Measurements from ENCODE around the gene CLIC3. TPM values are rescaled to one million over a fixed set of nuclear protein-coding genes. Genes with fewer than 3 reads are reported as not detected.

CLIC3 gene
- total RNA-seq, 4 donors from 2014 or later = 3.3 TPM; not detected in 3

GRCh38 chr9:137026828-137027227, 30.5 kb upstream of the CLIC3 start:
- peak overlapping the region in 2 of 4 donors; percentile 58 to 79 for H3K4me3 ChIP-seq
- H3K4me1 ChIP-seq = peaks cover 18 to 78% (median 41%) of the 10 kb centered on the region in 4 donors
- no peaks in the 10 kb centered on the region for H3K36me3 ChIP-seq
- DNase-seq = no peak
- no peaks in the 10 kb centered on the region for H3K9me3 ChIP-seq
- no peaks in the 10 kb centered on the region for H3K27me3 ChIP-seq
- TF ChIP-seq POLR2A (IDR thresholded peaks at IDR 0.05) (no peak), CTCF (IDR thresholded peaks at IDR 0.05) (no peak)
- H3K27ac ChIP-seq = peak overlapping the region in 2 of 4 donors; percentile 12 to 60

- TF ChIP-seq CTCF (IDR thresholded peaks at IDR 0.05) = no peak
- no peak for TF ChIP-seq POLR2A (IDR thresholded peaks at IDR 0.05)
- no peak for DNase-seq
- Histone ChIP-seq H3K27me3 (no peaks in the 10 kb centered on the region), H3K36me3 (no peaks in the 10 kb centered on the region), H3K9me3 (no peaks in the 10 kb centered on the region), H3K4me3 (no peak overlapping the region), H3K27ac (no peak overlapping the region), H3K4me1 (peaks cover 16 to 78% (median 37%) of the 10 kb centered on the region in 4 donors)
Measured at GRCh38 chr9:137026384-137026783, 30.0 kb upstream of the CLIC3 start.

GRCh38 chr9:137025517-137025966, 29.2 kb upstream of the CLIC3 start:
- H3K27me3 ChIP-seq = no peaks in the 10 kb centered on the region
- no peaks in the 10 kb centered on the region for H3K36me3 ChIP-seq
- TF ChIP-seq POLR2A (IDR thresholded peaks at IDR 0.05) = no peak
- peak in 1 of 6 experiments; percentile 16 for TF ChIP-seq CTCF (IDR thresholded peaks at IDR 0.05)
- no peaks in the 10 kb centered on the region for H3K9me3 ChIP-seq
- H3K4me3 ChIP-seq = no peak overlapping the region
- H3K27ac ChIP-seq = no peak overlapping the region
- H3K4me1 ChIP-seq = peaks cover 11 to 72% (median 29%) of the 10 kb centered on the region in 4 donors
- peak; percentile 51 to 76 (median 66) for DNase-seq

- no peak overlapping the region for H3K27ac ChIP-seq
- H3K4me1 ChIP-seq = peaks cover 7 to 52% (median 10%) of the 10 kb centered on the region in 4 donors
Measured at GRCh38 chr9:137023583-137023991, 27.2 kb upstream of the CLIC3 start.

GRCh38 chr9:137023157-137023556, 26.8 kb upstream of the CLIC3 start:
- no peak for TF ChIP-seq POLR2A (IDR thresholded peaks at IDR 0.05)
- TF ChIP-seq CTCF (IDR thresholded peaks at IDR 0.05) = no peak
- Histone ChIP-seq H3K9me3 (no peaks in the 10 kb centered on the region), H3K27ac (peak overlapping the region in 1 of 4 donors; percentile 91), H3K36me3 (peaks cover 0 to 1% (median 0%) of the 10 kb centered on the region in 3 donors), H3K27me3 (no peaks in the 10 kb centered on the region), H3K4me1 (peaks cover 6 to 49% (median 8%) of the 10 kb centered on the region in 4 donors), H3K4me3 (no peak overlapping the region)
- no peak for DNase-seq

More at GRCh38 chr9:137023583-137023991, 27.2 kb upstream of the CLIC3 start:
- H3K36me3 ChIP-seq = no peaks in the 10 kb centered on the region
- H3K9me3 ChIP-seq = no peaks in the 10 kb centered on the region
- no peaks in the 10 kb centered on the region for H3K27me3 ChIP-seq
- no peak for DNase-seq
- TF ChIP-seq POLR2A (IDR thresholded peaks at IDR 0.05) (no peak), CTCF (IDR thresholded peaks at IDR 0.05) (no peak)
- H3K4me3 ChIP-seq = no peak overlapping the region

GRCh38 chr9:137022662-137023008, 26.3 kb upstream of the CLIC3 start:
- peaks cover 0 to 6% (median 0%) of the 10 kb centered on the region in 3 donors for H3K36me3 ChIP-seq
- no peak for TF ChIP-seq CTCF (IDR thresholded peaks at IDR 0.05)
- no peak for TF ChIP-seq POLR2A (IDR thresholded peaks at IDR 0.05)
- H3K27me3 ChIP-seq = no peaks in the 10 kb centered on the region
- H3K4me1 ChIP-seq = peaks cover 6 to 49% (median 8%) of the 10 kb centered on the region in 4 donors
- no peak for DNase-seq
- no peak overlapping the region for H3K4me3 ChIP-seq
- peak overlapping the region in 3 of 4 donors; percentile 63 to 91 (median 86) for H3K27ac ChIP-seq
- H3K9me3 ChIP-seq = no peaks in the 10 kb centered on the region

All from Peyer's patch (tissue), 4 donors.